Common myeloid progenitor, CD34-positive (primary cell): ENCODE results near the gene IZUMO3.

ENCODE experiments used
- CTCF ChIA-PET: fragments of 350-600 bp; sonication (Branson Sonifier 250); formaldehyde crosslinking; loops from one replicate; lab custom pipeline; 2021; ENCODE audit warnings: antibody characterized with exemption; lab: Charles Lee
- POLR2A ChIA-PET: fragments of 350-600 bp; sonication (Branson Sonifier 250); formaldehyde crosslinking; loops from one replicate; lab custom pipeline; 2021; ENCODE audit warnings: antibody characterized with exemption; lab: Charles Lee
- DNase-seq, 3 donors: peaks; one replicate each; pipeline versions ENCODE4 v3.0.0 to v3.0.0-alpha.2; 2013
- H3K27ac ChIP-seq, 2 experiments: 1 replicate in 1 of 2; 2 replicates in 1 of 2; pipeline ENCODE4 v1.7.0; 2013; ENCODE audit warnings: inconsistent platforms in 2 of 2, low read length in 2 of 2, mild to moderate bottlenecking in 2 of 2, low read depth in 1 of 2, moderate library complexity in 1 of 2; ENCODE audit not compliant: severe bottlenecking in 2 of 2, insufficient read depth in 1 of 2, poor library complexity in 1 of 2
- H3K27me3 ChIP-seq, 5 experiments: replicated peaks in 2 of 5; 1 replicate in 3 of 5; 2 replicates in 2 of 5; pipeline versions ENCODE4 v1.6.1 to v1.7.0; 2013; ENCODE audit warnings: low read length in 4 of 5, mild to moderate bottlenecking in 2 of 5, moderate library complexity in 2 of 5, inconsistent platforms in 1 of 5; ENCODE audit not compliant: insufficient read depth in 5 of 5, control insufficient read depth in 4 of 5
- H3K36me3 ChIP-seq, 4 experiments: 1 replicate in 2 of 4; 2 replicates in 2 of 4; pipeline versions ENCODE4 v1.6.1 to v1.7.0; 2013; ENCODE audit warnings: low read length in 3 of 4, control low read depth in 1 of 4, mild to moderate bottlenecking in 1 of 4; ENCODE audit not compliant: control insufficient read depth in 4 of 4, insufficient read depth in 4 of 4
- H3K4me1 ChIP-seq, 4 experiments: 1 replicate in 3 of 4; 2 replicates in 1 of 4; pipeline versions ENCODE4 v1.6.1 to v1.7.1; 2013; ENCODE audit warnings: low read length in 3 of 4, mild to moderate bottlenecking in 3 of 4, control low read depth in 1 of 4, inconsistent platforms in 1 of 4, moderate library complexity in 1 of 4; ENCODE audit not compliant: control insufficient read depth in 4 of 4, insufficient read depth in 4 of 4; ENCODE audit errors: control extremely low read depth in 1 of 4
- H3K4me3 ChIP-seq, 7 experiments: 1 replicate in 4 of 7; 2 replicates in 3 of 7; pipeline versions ENCODE4 v1.5.1 to v1.7.0; 2013; ENCODE audit warnings: mild to moderate bottlenecking in 7 of 7, low read length in 6 of 7, moderate library complexity in 6 of 7, inconsistent platforms in 2 of 7, low read depth in 2 of 7, control low read depth in 1 of 7; ENCODE audit not compliant: insufficient read depth in 4 of 7, control insufficient read depth in 1 of 7; ENCODE audit errors: extremely low read depth in 1 of 7
- H3K9me3 ChIP-seq, 5 experiments: 1 replicate in 4 of 5; 2 replicates in 1 of 5; pipeline versions ENCODE4 v1.6.1 to v1.7.1; 2013; ENCODE audit warnings: low read length in 4 of 5, mild to moderate bottlenecking in 2 of 5, inconsistent platforms in 1 of 5, low read depth in 1 of 5, moderate library complexity in 1 of 5; ENCODE audit not compliant: control insufficient read depth in 4 of 5, insufficient read depth in 2 of 5; ENCODE audit errors: control extremely low read depth in 1 of 5
- WGBS: methylation state at CpG from one replicate; pipeline ENCODE4 v1.1.5; 2013; ENCODE audit not compliant: insufficient coverage; 5-methylcytosine and 5-hydroxymethylcytosine counted together

IZUMO3 gene

GRCh38 chr9:24572406-24572805 is 26.7 kb upstream of the IZUMO3 start:
- no peak for DNase-seq
- H3K27ac ChIP-seq: no peak overlapping the region
- no peaks in the 10 kb centered on the region for H3K9me3 ChIP-seq
- no peaks in the 10 kb centered on the region for H3K36me3 ChIP-seq
- H3K4me3 ChIP-seq: no peak overlapping the region
- WGBS: no CpG with 5 or more reads among the region's 2 CpGs
- no peaks in the 10 kb centered on the region for H3K4me1 ChIP-seq
- no peaks in the 10 kb centered on the region for H3K27me3 ChIP-seq
- ChIA-PET POLR2A (no interaction called here), CTCF (no interaction called here)

- Histone ChIP-seq H3K4me1 (no peaks in the 10 kb centered on the region), H3K9me3 (no peaks in the 10 kb centered on the region), H3K4me3 (no peak overlapping the region), H3K27ac (no peak overlapping the region), H3K36me3 (no peaks in the 10 kb centered on the region), H3K27me3 (no peaks in the 10 kb centered on the region)
- no peak for DNase-seq
- ChIA-PET POLR2A (no interaction called here), CTCF (no interaction called here)
- 94% methylated on average over 3 of the region's 3 CpGs for WGBS
Measured at GRCh38 chr9:24561957-24562356, 16.3 kb upstream of the IZUMO3 start.

- Histone ChIP-seq H3K4me1 (no peaks in the 10 kb centered on the region), H3K9me3 (no peaks in the 10 kb centered on the region), H3K27ac (no peak overlapping the region), H3K4me3 (no peak overlapping the region), H3K36me3 (no peaks in the 10 kb centered on the region), H3K27me3 (no peaks in the 10 kb centered on the region)
- no CpG with 5 or more reads among the region's 2 CpGs for WGBS
- ChIA-PET POLR2A (no interaction called here), CTCF (no interaction called here)
- DNase-seq: no peak
Measured at GRCh38 chr9:24553183-24553552, 7.5 kb upstream of the IZUMO3 start.

GRCh38 chr9:24552526-24553182 is 7.0 kb upstream of the IZUMO3 start:
- CTCF ChIA-PET: no interaction called here

GRCh38 chr9:24545285-24545684 is 412 bp downstream of the IZUMO3 start:
- Histone ChIP-seq H3K4me1 (no peaks in the 10 kb centered on the region), H3K27me3 (no peaks in the 10 kb centered on the region), H3K36me3 (no peaks in the 10 kb centered on the region), H3K27ac (no peak overlapping the region), H3K4me3 (no peak overlapping the region), H3K9me3 (no peaks in the 10 kb centered on the region)
- 84% methylated on average over 4 of the region's 7 CpGs for WGBS
- CTCF ChIA-PET: no interaction called here
- POLR2A ChIA-PET: no interaction called here
- DNase-seq: no peak

More at GRCh38 chr9:24552526-24553182, 7.0 kb upstream of the IZUMO3 start:
- Histone ChIP-seq H3K4me3 (no peak overlapping the region), H3K27ac (no peak overlapping the region), H3K9me3 (no peaks in the 10 kb centered on the region), H3K27me3 (no peaks in the 10 kb centered on the region), H3K36me3 (no peaks in the 10 kb centered on the region), H3K4me1 (no peaks in the 10 kb centered on the region)
- WGBS: 80% methylated on average over 3 of the region's 9 CpGs
- no peak for DNase-seq
- POLR2A ChIA-PET: no interaction called here

- Histone ChIP-seq H3K4me3 (no peak overlapping the region), H3K27ac (no peak overlapping the region), H3K4me1 (no peaks in the 10 kb centered on the region), H3K36me3 (no peaks in the 10 kb centered on the region), H3K9me3 (no peaks in the 10 kb centered on the region), H3K27me3 (no peaks in the 10 kb centered on the region)
- CTCF ChIA-PET: no interaction called here
- 93% methylated on average over 2 of the region's 2 CpGs for WGBS
- POLR2A ChIA-PET: no interaction called here
- no peak for DNase-seq
Measured at GRCh38 chr9:24518545-24518944, 27.2 kb downstream of the IZUMO3 start.

GRCh38 chr9:24516463-24516862 is 29.2 kb downstream of the IZUMO3 start:
- H3K4me1 ChIP-seq: no peaks in the 10 kb centered on the region
- WGBS: 98% methylated on average over 3 of the region's 3 CpGs
- no peaks in the 10 kb centered on the region for H3K36me3 ChIP-seq
- no peaks in the 10 kb centered on the region for H3K9me3 ChIP-seq
- POLR2A ChIA-PET: no interaction called here
- no peak overlapping the region for H3K4me3 ChIP-seq
- no peak for DNase-seq
- H3K27me3 ChIP-seq: no peaks in the 10 kb centered on the region
- no peak overlapping the region for H3K27ac ChIP-seq
- CTCF ChIA-PET: no interaction called here
